Measurements from ENCODE around the gene CES4A. TPM values are rescaled to one million over a fixed set of nuclear protein-coding genes. Genes with fewer than 3 reads are reported as not detected.
"Not testable (repeated sequence)": the region's sequence is repeated elsewhere in the genome, so short reads cannot be mapped to it uniquely, and the experiment has no call there.

CES4A gene
- polyA plus RNA-seq, 1 donor: 2.6 TPM

DNA sequence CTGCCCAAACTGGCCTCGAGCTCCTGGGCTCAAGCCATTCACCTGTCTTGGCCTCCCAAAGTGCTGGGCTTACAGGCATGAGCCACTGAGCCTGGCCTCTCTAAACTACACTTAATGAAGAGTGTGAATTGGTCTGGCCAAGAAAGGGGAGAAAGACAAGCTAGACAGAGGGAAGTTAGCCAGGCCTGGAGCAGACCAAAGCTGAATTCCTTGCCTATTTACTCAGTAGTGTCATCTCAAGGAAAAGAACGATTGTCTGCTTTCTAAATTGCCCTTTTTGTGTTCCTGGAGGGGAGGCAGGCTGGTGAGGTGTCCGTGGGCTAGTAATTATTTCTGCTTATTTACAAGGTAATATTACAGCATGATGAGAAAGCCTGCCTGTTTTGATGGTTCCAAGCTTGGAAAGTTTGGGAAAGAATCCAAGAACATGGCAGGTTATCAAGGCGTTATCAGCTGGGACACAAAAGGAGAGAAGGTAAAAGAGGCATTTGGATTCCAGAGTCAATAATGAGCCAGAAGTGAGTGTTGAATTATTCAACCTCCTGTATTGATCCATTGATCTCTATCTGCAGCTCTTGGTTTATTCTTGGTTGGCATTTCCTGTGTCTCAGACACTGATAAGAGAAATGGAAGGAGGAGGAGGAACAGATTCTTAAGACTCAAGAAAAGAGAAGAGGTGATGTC is 34.3 kb downstream of the CES4A start:
- no peak for DNase-seq

DNA sequence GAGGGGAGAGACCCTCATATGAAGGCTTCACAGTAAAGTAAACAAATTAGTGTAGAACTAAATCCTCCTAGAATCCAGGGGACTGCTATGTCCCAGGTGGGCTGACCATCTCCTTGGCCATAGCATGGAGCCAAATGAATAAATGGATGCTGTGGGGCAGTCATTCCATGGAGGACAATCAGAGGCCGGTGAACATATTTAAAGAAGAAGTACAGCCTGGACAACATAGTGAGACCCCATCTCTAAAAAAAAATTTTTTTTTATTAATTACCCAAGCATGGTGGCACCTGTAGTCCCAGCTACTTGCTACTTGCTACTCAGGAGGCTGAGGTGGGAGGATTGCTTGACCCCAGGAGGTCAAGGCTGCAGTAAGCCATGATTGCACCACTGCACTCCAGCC is 35.3 kb downstream of the CES4A start:
- DNase-seq: no peak

DNA sequence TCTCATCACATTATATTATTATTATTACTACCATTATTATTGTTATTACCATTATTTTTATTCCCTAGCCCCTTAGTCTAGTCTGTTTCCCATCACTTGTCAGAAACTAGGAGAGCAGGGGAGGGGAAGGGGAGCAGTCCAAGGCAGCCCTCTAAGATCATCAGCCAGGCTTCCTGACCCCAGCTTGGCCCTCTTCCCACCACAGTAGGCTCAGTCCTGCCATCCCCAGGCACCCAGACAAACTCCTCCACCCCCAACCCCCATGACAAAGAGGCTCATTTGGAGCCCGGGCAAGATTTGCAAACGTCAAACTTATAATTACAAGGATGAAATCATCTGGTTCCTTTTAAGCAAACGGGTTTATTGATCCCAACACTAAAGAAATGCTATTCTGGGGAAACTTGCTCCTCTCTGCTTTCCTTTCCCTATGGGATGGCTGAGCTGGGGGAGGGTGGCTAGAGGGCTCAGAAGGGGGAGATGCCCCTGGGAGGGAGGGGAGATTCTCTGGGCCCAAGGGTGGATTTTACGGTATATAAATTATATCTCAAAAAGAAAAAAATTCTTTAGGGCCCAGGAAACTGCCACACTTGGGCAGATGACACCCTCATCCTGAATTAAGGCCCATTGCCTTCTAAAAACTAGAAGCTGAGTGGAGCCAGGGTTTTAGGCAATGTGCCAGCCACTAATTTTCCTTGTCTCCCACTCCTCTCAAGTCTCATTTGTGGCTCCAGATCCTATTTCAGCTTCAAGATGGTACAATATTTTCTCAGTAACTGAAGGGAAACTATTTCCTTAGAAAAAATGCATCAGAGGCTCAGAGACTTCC is 36.2 kb downstream of the CES4A start:
- DNase-seq: no peak

DNA sequence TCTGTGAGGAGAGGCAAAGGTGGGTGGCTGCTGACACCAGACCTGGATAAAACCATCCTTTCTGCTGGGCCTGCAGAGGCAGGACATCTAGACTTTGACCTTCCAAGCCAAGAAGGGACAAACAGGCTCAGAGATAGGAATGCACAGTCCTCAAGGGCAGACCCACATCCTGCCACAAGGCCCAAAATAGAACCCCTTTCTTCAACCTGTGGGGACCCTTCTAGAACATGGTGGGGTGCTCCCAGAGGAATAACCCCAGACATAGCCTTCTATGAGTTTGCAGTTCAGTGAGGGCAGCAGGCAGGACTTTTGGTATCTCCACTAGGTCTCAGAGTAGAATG is 36.8 kb downstream of the CES4A start:
- no peak for DNase-seq

DNA sequence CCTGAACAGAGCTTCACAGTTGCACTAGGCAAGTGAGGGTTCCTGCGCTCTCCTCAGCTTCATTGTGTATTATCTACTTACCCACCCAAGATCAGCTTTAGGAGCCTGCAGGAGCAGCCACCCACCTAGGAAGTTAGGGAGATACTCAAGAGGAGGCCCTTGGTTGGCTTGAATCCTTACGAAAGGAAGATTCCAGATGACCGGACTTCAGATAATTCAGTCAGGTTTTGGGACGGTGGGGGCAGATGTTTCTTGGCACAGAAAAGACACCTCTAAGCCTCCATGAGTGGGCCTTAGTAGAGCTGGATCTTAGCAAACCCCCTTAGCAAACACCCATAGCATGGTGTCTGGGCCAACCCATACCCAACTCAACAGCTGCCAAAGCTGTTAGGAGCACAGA is 38.2 kb downstream of the CES4A start:
- DNase-seq: no peak

DNA sequence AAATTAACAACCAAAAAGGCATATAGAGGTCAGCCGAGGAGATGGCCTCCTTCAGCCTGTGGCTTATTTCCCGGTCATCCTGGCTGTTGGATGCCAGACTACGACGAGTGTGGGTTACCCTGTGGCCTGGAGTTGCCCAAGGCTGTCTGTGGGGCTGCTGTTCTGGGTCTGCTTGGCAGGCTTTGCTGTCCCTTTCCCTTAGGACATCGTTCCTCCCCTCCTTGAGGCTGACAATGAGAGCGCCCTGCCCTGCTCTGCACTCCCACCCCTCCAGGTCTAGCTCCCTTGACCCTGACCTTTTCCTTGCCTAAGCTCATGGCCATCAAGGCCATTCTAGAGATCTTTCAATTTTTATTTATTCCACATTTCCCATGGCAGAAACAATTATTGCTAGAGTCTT is 38.7 kb downstream of the CES4A start:
- DNase-seq: no peak

DNA sequence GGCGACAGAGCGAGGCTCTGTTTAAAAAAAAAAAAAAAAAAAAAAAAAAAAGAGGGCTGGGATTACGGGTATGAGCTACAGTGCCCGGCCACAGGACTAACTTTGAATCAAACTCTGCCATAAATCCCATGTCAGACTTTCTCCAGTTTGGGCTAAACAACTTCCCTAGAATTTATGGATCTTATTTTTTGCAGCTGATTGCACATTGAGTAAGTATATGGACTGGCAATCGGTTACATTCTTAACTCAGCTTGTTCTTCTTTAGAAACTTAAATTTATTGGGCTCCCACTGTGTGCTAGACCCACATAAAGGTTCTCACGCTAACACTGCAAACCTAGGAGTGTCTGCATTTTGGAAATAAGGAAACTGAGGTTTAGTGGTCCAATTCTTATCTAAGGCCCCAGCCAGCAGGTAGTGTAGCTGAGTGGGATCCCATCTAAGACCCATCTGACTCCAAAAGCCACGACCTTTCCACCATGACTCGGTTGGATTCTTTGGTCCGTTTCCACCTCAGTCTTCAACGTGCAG is 39.8 kb downstream of the CES4A start:
- DNase-seq: peak; percentile 6

DNA sequence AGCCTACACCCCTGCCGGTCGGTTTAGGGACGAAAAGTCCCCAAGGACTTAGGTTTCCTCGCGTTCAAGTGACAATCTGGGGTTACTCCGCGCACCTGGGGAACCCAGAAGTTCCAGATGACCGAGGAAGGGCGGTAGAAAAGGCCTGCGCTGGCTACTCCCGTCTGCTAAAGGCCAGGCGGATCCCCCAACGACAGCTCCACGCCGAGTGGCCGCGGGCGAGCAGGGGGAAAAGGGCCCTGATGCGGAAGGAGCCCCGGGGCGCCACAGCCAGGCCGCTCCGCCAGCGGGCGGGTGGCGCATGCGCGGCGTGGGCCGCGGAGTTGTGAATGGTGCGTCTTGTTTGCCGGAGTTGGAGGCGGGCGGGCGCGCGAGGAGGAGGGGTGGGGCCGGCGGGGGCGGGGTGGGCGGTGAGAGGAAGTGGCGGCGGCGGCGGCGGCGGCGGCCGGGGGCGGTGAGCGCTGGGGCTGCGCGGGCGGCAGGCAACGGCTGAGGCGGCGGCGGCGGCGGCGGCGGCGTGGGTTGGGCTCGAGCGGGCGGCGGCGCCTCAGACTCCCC is 40.4 kb downstream of the CES4A start, which contains the start of gene CBFB:
TSS of gene CBFB (plus strand) at position 454 of the 558 bp plus-strand sequence. CDS start 259 bp downstream, outside the sequence.
- peak; percentile 93 for DNase-seq

DNA sequence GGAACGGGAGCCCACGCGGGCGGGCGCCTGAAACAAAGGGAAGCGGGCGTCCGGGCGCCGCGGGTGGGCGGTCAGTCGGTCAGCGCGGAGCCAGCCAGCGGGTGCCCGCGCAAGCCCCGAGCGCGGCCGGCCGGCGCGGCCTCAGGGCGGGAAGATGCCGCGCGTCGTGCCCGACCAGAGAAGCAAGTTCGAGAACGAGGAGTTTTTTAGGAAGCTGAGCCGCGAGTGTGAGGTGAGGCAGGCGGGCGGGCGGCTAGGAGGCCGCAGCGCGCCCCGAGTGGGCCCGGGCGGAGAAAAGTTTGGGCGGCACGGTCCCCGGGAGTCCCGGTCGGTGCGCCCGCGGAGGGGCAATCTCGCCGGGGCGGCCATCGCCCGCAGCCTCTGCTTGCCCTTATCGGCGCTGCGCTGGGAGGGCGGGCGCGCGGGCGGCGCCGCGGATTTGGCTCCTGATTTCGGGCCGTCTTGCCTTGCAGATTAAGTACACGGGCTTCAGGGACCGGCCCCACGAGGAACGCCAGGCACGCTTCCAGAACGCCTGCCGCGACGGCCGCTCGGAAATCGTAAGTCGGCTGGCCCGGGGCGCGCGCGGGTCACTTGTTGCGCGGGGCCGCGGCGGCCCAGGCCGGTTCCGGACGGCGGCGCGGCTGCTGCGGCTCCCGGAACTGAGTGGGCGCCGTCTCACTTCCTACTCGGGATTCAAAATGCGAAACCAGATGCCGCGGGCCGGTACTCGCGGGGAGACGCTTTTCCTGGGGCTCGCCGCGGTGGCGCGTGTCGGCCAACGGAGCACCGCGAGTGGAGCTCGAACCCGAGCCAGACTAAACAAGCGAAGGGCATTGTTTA is 41.1 kb downstream of the CES4A start:
- DNase-seq: peak; percentile 59

DNA sequence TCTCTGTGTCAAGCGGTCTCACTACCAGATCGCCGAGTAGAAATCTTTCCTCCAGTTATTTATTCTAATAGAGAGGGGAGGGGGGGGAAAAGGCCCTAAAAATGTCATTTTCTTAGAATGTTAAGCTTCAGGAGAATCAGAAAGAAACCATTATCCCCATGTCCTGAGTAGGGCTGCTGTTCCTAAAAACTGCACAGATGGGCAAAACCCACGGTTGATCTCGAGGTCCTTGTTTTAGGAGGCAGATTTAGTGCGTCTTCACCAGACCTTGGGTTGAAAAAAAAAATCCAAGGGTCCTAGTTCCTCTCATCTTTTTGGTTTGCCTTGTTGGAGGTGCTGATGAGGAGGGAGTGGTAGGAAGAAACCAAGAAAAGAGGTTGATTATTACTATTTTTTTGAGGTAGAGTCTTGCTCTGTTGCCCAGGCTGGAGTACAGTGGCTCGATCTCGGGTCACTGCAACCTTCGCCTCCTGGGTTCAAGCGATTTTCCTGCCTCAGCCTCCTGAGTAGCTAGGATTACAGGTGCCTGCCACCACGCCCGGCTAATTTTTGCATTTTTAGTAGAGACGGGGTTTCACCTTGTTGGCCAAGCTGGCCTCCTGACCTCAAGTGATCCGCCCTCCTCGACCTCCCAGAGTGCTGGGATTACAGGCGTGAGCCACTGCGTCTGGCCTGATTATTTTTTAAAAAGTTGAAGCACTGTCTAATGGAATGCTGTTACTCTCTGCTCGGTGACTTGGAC is 42.0 kb downstream of the CES4A start:
- DNase-seq: no peak

DNA sequence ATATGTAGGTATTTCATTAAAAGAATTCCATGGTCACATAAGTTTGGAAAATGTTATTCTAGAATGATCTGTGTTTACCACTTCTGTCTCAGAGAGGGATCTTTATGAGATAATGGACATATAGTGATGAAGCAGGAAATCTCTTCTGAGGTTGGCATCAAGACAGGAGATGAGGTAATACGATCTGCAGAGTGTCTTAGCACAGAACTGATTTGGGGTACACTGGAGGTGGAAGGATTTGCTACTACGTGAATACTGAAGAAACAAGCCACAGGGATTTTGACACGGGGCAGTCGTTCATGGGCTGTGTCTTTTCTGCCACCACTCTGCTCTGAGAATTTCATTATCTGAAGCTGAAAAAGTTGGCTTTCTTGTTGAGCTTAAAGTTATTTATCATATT is 46.1 kb downstream of the CES4A start:
- DNase-seq: peak; percentile 19

DNA sequence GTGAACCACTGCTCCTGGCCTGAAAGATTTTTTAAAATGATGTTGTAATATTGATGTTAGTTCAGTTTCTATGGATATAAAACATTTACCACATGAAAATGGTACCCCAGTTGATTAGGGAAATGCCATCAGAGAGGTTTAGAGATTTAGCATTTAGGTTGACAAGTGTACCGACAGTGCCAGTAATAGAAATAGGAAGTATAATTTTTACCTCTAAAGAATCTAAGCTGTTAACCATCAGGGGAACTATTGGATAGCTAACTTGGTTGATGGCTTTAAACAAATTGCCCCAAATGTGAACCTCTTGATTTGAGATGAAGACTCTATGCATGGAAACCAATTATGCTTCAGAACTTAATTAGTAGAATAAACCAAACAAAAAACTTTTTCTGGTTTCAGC is 47.0 kb downstream of the CES4A start:
- no peak for DNase-seq

DNA sequence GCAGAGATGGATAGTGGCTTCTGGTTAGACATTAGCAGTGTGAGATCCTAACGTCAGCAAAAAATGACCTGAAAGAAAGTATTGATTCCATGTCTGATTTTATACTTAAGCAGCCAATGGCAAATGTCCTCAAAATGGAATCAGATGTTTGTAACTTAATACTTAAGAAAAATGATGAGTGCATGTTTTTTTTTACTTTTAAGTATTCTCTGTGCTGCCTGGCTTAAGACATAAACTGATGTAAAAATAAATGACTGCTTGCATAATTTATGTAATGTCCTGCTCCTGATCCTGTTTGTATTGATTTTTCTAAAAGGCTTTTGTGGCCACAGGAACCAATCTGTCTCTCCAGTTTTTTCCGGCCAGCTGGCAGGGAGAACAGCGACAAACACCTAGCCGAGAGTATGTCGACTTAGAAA is 47.9 kb downstream of the CES4A start:
- no peak for DNase-seq

DNA sequence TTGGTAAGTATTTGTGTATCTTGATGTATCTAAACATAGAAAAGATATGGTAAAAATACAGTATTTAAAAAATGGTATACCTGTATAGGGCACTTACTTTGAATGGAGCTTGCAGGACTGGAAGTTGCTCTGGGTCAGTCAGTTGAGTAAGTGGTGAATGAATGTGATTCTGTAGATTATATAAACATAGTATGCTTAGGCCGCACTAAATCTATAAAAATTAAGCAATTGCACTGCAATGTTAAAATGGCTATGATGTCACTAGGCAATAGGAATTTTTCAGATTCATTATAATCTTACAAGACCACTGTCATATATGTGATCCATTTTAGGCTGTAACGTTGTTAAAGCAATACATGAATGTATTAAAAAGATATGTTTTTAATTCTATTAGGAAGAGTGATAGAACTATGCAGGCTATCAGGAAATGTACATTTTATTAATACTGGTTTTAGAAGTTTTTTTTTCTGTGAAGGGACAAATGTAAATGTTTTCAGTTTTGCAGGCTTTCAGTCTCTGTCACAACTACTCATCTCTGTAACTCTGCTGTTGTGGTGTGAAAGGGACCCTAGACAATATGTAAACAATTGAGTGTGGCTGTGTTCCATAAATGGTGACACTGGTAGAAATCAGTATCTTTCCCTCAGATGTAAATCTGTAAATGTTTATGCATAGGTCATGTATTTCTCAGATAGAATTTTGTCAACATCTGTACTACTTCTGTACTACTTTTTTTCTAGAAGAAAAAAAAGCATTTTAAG is 51.1 kb downstream of the CES4A start:
- no peak for DNase-seq

DNA sequence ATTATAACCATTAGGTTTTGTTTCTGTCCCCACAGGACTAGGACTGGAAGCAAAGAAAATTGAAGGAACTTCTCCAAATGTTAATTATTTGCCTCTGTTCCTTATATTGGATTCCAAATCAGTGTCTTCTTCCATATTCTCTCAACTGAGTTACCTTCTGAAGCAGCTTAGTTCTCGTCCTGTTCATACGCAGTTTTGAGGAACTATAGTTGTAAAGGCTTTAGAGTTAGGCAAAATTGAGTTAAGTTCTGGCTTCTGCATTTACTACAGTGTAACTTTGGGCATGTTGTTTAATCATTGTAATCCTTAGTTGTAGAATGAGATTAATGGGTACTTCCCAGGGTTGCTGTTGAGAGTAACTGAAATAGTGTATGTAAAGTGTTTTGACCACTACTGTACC is 51.8 kb downstream of the CES4A start:
- no peak for DNase-seq

DNA sequence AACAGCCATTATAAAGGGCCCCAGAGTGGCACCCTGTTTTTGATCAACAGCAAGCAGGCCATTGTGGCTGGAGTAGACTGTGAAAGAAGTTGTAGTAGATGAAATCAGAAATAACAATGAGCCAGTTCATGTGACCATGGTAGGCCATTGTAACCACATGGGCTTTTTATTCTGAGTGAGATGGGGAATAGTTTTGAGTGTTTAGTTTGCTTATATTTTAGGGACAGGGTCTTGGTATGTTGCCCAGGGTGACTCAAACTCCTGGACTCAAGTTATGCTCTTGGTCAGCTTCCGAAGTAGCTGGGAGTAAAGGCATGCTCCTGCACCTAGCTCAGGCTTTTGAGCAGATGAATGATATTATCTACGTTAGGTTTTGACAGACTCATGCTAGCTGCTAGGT is 52.5 kb downstream of the CES4A start:
- DNase-seq: no peak

DNA sequence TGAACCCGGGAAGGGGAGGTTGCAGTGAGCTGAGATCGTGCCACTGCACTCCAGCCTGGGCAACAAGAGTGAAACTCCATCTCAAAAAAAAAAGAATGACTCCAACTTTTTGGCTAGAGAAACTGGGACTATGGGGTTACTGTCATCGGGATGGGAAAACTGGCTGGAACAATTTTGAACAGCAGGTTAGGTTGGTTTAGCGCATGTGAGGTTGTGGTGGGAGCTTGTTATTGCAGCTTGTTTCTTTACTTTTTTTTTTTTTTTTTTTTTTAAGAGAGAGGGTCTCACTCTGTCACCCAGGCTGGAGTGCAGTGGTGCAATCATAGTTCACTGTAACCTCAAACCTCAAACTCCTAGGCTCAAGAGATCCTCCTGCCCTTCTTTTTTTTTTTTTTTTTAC is 53.1 kb downstream of the CES4A start:
- not testable (repeated sequence) for DNase-seq

DNA sequence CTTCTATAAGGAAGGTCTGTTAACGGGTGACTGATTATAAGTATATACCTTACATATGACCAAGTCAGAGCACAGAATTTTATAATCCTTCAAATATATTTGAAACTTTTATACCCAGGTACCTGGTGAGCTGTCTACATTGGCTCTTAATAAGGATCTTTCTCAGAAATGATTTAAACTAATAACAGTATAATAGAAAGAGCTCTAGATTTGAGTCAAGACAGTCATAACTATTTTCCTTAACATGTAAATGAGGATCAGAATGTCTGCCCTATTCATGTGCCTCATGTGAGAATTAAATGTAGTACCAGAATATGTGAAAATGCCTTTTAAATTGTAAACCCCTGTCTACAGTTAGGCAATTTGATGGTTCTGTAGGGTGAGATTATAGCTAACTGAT is 55.0 kb downstream of the CES4A start:
- no peak for DNase-seq

DNA sequence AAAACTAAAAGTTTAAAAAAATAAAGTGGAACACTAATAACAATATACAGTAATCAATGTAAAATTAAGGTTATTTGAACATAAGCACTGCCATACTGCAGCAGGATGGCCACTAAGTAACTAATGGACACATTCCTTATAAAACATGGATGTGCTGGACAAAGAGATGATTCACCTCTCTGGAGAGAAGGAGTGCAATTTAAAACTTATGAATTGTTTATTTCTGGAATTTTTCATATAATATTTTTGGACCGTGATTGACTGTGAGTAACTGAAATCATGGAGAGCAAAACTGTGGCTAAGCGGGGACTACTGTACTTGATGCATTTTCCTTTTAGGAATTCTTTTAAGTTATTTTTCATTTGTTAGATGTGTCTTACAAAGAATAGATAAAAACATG is 62.4 kb downstream of the CES4A start:
- no peak for DNase-seq

DNA sequence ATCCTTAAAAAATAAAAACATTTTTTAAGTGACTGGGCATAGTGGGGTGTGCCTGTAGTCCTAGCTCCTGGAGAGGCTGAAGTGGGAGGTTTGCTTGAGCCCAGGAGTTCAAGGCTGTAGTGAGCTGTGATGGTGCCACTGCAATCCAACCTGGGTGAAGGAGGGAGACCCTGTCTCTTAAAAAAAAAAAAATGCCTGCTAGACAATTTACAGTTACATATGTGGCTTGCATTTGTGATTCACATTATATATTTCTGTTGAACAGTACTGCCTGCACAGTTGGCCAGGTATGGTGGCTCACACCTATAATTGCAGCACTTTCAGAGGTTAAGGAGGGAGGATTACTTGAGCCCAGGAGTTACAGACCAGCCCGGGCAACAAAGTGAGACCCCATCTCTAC is 64.0 kb downstream of the CES4A start:
- no peak for DNase-seq

DNA sequence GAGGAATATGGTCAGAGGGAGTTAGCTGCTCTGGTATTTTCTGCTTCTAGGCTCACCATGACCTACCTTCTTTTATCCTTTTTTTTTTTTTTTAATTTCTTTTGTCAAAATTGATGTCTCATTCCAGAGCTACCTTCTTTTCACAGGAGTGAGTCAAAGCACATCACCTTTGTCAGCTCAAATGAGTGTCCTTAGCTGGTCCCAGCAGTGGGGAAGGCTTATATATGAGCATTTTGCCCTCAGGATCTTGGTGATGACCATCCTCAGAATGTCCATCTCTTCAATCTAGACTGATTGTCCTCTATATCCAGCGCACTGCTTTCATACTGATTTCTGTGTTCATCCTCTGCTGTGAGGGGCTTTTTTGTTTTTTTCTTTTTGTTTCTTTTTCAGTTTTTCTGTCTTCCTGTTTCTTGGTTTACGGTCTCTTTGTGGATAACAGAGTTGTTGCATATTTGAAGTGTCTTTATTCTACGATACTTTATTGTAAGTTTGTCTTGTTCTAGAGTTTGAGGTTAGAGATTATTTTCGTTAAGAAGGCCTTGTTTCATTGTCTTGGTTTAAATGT is 65.5 kb downstream of the CES4A start:
- DNase-seq: no peak

All from hindlimb muscle (tissue), 1 donor.